HG02763 (cell line): ENCODE data around the gene STIL.
A peak's percentile ranks its signal among the peaks of the same experiment; 100 is the strongest.
"Not testable (repeated sequence)": the region's sequence is repeated elsewhere in the genome, so short reads cannot be mapped to it uniquely, and the experiment has no call there.

Experiments used
- ATAC-seq: cut with Tn5 transposase; IDR thresholded peaks from one replicate; pipeline ENCODE4 v1.9.1; 2021; ENCODE audit warnings: mild to moderate bottlenecking, moderate library complexity; ENCODE audit not compliant: unreplicated experiment

STIL gene

GRCh38 chr1:47313915-47314664, at the start of gene STIL:
Gene STIL, minus strand, starts transcription at chr1:47314147. Its CDS starts 3,828 bp downstream, at chr1:47310319.
- peak; percentile 98 for ATAC-seq

GRCh38 chr1:47362828-47363227, 48.9 kb upstream of the STIL start:
- no peak for ATAC-seq

GRCh38 chr1:47361380-47361779, 47.4 kb upstream of the STIL start:
- no peak for ATAC-seq

- peak; percentile 63 for ATAC-seq
Measured at GRCh38 chr1:47351305-47351704, 37.4 kb upstream of the STIL start.

GRCh38 chr1:47348246-47348645, 34.3 kb upstream of the STIL start:
- no peak for ATAC-seq

GRCh38 chr1:47347735-47348134, 33.8 kb upstream of the STIL start:
- no peak for ATAC-seq

- not testable (repeated sequence) for ATAC-seq
Measured at GRCh38 chr1:47346979-47347378, 33.0 kb upstream of the STIL start.

DNA sequence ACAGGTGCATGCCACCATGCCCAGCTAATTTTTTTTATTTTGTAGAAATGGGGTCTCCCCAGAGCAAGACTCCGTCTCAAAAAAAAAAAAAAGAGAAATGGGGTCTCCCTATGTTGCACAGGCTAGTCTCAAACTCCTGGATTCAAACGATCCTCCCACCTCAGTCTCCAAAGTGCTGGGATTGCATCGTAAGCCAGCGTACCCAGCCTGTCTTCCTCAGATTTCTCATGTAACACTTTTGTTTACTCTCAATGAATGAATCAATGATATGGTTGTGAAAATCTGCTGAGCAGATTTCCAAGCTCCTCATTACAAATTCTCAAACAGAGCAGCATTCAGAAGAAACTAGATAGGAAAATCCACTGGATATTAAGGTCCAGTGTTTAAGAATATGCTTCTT, 26.3 kb upstream of the STIL start:
- no peak for ATAC-seq

- ATAC-seq = no peak
Measured at GRCh38 chr1:47338249-47339077, 24.5 kb upstream of the STIL start.

DNA sequence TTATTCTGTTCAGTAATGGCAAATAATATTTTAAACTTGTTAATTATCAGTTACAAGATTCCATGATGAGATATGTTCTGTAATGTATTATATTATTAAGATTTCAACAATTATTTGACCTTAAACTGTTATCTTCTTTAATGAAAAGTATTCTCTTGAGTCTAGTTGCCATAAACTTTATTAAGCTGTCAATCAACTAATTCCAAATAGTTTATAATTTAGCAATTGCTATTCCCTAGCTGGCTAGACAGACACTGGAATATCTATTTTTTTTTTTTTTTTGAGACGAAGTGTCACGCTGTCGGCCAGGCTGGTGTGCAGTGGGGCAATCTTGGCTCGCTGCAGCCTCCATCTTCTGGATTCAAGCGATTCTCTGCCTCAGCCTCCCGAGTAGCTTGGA, 23.4 kb upstream of the STIL start:
- no peak for ATAC-seq

GRCh38 chr1:47334765-47335435, 21.0 kb upstream of the STIL start:
- no peak for ATAC-seq

DNA sequence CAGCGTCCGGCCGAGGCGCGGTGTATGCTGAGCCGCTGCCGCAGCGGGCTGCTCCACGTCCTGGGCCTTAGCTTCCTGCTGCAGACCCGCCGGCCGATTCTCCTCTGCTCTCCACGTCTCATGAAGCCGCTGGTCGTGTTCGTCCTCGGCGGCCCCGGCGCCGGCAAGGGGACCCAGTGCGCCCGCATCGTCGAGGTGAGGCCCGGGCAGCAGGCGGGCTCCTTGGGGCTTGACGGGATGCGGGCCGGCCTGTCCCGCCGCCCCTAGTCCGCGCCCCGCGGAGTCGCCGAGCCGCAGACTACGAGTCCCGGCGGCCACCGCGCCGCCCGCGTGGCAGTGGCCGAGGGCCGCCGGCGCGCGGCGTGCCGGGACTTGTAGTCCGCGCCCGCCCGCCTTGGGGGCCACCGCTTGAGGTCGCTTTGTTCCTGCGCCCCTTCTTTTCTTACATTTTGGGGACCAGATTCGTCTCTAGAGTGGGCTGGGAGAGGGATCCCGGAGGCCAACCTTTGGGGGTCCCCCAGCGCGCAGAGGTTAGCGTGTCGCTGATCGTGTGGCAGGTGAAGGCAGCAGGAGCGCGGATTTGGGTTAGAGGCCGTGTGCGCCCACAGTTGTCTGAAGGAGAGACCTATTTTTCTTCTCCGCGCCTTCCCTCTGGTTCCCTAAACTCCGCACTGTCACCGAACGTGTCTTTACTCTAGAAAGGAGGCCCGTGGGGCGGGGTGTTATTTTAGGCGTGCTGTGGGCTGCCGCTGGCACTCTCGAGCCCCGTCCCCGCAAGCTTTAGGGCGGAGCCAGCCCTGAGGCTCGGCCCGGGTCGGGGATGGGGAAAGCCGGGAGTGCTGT, 20.2 kb upstream of the STIL start:
- ATAC-seq = peak; percentile 84

GRCh38 chr1:47333578-47333921, 19.6 kb upstream of the STIL start, which contains the start of gene CMPK1:
Gene CMPK1, plus strand, starts transcription at chr1:47333790. Its CDS starts 156 bp downstream, at chr1:47333946.
- peak; percentile 71 for ATAC-seq

- no peak for ATAC-seq
Measured at GRCh38 chr1:47332779-47333577, 19.0 kb upstream of the STIL start.

GRCh38 chr1:47331875-47332274, 17.9 kb upstream of the STIL start:
- no peak for ATAC-seq

GRCh38 chr1:47330212-47330611, 16.3 kb upstream of the STIL start:
- no peak for ATAC-seq

DNA sequence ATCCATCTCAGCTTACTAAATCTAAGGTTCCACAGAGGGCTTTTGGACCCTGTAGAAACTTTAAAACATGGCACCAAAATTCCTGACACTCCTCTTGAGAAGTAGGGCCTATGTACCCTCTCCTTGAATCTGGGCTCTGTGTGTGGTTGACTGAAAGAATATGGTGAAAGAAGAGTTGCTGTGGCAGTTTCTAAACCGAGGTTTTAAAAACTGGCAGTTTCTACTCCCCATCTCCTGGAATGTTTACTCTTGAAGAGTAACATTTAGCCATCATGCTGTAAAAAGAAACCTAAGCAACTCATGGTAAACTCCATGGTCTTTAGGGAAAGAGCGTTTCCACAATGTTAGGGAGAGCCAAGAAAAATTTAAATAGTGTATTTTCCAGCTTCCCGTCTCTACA, 15.0 kb upstream of the STIL start:
- ATAC-seq = no peak

DNA sequence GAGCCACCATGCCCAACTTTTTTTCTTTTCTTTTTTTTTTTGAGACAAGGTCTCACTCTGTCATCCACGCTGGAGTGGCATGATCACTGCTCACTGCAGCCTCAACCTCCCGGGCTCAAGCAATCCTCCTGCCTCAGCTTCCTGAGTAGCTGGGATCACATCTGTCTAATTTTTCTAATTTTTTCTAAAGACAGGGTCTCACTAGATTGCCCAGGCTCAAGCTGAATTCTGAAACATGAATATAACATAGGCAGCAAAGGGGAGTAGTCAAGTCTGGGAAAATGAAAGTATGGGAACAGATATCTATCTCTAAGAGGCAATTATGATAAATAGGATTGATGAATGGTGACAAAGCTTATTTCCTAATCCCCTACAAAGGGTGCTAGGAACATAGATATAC, 12.3 kb upstream of the STIL start:
- no peak for ATAC-seq

DNA sequence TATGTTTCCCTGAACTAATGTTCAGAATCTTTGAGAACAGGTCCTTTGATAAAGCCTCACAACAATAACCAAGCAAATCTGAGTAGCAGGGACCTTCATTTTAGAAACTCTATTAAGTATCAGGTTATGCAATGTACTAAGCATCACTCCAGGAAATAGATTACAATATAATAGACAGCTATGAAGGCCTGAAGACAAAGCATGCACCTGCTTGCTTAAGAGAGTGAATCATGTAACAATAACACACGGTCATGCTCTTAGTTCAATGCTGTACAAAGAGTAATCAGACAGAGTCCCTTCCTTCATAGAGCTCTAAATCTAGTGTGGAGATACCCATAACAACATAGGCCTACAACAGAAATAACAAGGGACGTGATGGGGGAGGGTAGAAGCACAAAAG, 11.6 kb upstream of the STIL start:
- no peak for ATAC-seq

GRCh38 chr1:47324682-47325081, 10.7 kb upstream of the STIL start:
- ATAC-seq = no peak
